Stimulated activated CD4-positive, alpha-beta T cell treated with anti-CD3 and anti-CD28 coated beads, Interleukin-15, amount 100 ng/mL, for 48 hours (primary cell): ENCODE results near the gene MORC4.
"Not testable (repeated sequence)": the region's sequence is repeated elsewhere in the genome, so short reads cannot be mapped to it uniquely, and the experiment has no call there.

Experiments used
- DNase-seq, 2 donors: peaks; one replicate each; pipeline ENCODE4 v3.0.0-alpha.2; 2020; ENCODE audit warnings: low read depth in 2 of 2

The MORC4 gene

GRCh38 chrX:107000013-107000515 is at the start of gene MORC4:
Gene MORC4, minus strand, starts transcription at chrX:107000212. Its CDS starts 243 bp downstream, at chrX:106999969.
- DNase-seq, result peak; percentile 28 to 52

- DNase-seq, result no peak
Measured at GRCh38 chrX:107047622-107048021, 47.6 kb upstream of the MORC4 start.

GRCh38 chrX:107029752-107030151 is 29.7 kb upstream of the MORC4 start:
- DNase-seq, result no peak

- DNase-seq, result no peak
Measured at GRCh38 chrX:107025545-107025944, 25.5 kb upstream of the MORC4 start.

GRCh38 chrX:107014936-107015335 is 14.9 kb upstream of the MORC4 start:
- DNase-seq, result no peak

- DNase-seq, result no peak
Measured at GRCh38 chrX:107008034-107008433, 8.0 kb upstream of the MORC4 start.

- peak in 1 of 2 donors; percentile 21 for DNase-seq
Measured at GRCh38 chrX:106999002-106999975, 723 bp downstream of the MORC4 start.

- DNase-seq, result no peak
Measured at GRCh38 chrX:106997611-106998010, 2.4 kb downstream of the MORC4 start.

- no peak for DNase-seq
Measured at GRCh38 chrX:106995678-106996077, 4.3 kb downstream of the MORC4 start.

GRCh38 chrX:106987488-106987887 is 12.5 kb downstream of the MORC4 start:
- no peak for DNase-seq

- DNase-seq, result no peak
Measured at GRCh38 chrX:106980952-106981626, 18.9 kb downstream of the MORC4 start.

- DNase-seq, result no peak
Measured at GRCh38 chrX:106976416-106976815, 23.6 kb downstream of the MORC4 start.

- DNase-seq, result no peak
Measured at GRCh38 chrX:106973433-106974149, 26.4 kb downstream of the MORC4 start.

- no peak for DNase-seq
Measured at GRCh38 chrX:106972896-106973295, 27.1 kb downstream of the MORC4 start.

- not testable (repeated sequence) for DNase-seq
Measured at GRCh38 chrX:106966547-106966946, 33.5 kb downstream of the MORC4 start.

GRCh38 chrX:106964290-106964689 is 35.7 kb downstream of the MORC4 start:
- no peak for DNase-seq

GRCh38 chrX:106963111-106963510 is 36.9 kb downstream of the MORC4 start:
- no peak for DNase-seq

GRCh38 chrX:106959901-106960300 is 40.1 kb downstream of the MORC4 start:
- DNase-seq, result no peak

GRCh38 chrX:106957856-106958255 is 42.2 kb downstream of the MORC4 start:
- DNase-seq, result no peak

GRCh38 chrX:106955004-106955772 is 44.8 kb downstream of the MORC4 start:
- no peak for DNase-seq

GRCh38 chrX:106954041-106954440 is 46.0 kb downstream of the MORC4 start:
- no peak for DNase-seq
